DMS 273 (cell line): ENCODE results near the gene ROR1.
A peak's percentile ranks its signal among the peaks of the same experiment; 100 is the strongest.

Experiments
- DNase-seq: peaks from one replicate; lab custom pipeline; 2025; ENCODE audit not compliant: unreplicated experiment; lab: John Stamatoyannopoulos, UW

Gene ROR1

DNA sequence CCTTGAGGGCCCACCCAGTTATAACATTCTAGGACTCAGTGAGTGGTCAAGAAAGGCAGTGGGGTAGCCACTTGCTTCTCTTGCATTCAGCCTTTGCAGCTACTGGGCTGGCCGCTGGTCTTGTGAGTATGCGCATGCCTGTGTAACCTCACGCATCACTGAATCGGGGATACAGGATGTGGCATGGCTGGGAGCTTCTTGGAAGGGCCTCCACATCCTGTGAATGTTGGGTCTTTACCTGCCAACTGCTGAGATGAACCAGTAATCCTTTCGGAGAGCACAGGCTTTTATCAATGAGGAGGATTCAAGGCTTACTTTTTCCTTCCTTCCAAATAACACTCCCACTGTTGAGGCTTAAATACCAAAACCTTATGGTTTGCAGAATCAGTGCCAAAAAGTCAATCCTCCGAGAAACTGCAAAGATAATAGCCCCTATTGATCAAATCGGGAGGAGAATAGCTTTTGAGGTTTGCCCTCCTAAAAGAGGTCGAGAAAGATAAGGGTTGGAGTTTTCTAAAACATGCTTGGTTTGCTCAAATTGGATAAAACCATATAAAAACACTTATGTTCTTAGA lies 230.7 kb downstream of the ROR1 start:
- DNase-seq: no peak

DNA sequence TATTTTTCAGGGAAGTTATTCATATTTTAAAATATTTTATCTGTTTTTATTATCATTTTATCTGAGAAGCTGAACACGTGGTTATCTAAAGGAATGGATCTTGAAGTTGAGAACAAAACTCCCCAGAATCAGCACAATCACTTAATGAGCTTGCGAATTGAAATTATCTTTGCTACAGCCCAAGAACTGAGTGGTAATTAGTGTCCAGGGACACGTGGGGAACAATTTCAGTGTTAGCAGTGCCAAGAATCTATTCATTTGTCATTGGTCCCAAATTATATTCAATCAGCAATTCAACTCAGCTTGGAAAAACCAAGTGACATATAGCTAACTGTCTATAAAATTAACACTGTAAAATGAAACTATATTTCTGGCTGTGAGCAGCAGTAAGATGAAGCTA lies 232.0 kb downstream of the ROR1 start:
- DNase-seq: peak; percentile 27

DNA sequence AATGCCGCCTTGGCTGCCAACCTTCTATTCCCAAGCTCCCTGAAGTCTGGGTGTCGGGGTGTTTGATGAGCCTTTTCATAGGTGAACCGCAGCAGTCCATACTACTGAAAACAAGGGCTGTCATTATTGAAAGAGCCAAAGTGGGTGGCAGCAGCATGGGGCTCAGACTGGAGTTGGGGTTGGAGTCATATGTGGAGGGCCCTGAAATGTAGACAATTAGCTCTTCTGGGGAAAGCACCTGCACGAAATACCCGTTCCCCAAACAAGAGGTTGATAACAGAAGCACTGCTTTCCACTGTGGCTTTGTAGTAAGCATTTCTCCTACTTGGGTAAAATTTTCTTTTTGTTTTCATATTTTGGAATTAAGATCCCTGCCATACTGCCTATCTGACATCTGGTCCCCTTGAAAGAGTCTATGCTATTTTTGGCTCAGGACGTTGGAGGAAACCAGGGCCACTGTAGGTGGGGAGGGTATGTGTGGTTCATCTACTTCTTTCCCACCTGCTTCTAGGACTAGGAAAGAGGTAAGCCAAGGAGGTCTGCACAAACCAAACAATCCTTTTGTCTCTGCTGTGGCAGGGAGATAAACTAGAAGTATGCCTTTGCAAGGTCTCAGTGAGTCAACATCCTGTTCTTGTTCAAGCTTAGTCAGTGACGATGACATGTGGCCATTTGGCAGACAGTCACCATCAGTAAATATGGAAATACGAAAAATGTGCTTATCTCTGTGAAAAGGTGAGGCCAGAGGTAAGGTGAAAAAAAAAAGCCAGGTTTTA lies 232.6 kb downstream of the ROR1 start:
- peak; percentile 35 for DNase-seq

DNA sequence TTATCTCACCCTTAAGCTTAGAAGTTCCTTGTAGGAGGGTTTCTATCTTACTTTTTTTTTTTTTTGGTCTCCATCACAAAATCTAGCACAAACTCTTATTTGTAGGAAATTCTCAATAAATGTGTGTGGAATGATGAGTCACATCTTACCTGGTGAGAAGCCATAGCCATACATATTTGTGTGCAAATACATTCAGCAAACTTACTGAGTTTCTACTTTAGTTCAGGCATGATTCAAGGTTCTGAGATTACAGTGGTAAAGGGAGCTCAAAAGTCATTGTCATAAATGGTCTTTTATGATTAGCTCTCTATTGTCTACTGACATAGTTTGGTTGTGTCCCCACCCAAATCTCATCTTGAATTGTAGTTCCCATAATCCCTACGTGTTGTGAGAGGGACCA lies 236.5 kb downstream of the ROR1 start:
- DNase-seq: no peak

DNA sequence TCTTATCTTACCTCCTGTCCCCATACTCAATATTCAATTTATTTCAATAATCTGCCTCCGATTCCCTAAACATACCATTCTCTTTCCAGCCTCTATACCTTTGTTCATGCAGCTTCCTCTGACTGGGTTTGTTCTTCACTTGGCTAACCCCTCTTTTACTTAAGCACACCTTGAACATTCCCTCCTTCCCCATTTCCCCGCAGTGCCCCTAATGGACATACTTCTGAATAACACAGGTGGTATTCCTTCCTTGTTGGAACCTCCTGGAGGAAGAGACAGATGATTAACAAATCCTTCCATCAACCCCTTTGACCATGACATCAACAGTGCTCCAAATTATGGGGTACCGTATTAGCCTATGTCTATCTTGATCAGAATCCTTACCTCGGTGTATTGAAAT lies 239.6 kb downstream of the ROR1 start:
- DNase-seq: peak; percentile 5

DNA sequence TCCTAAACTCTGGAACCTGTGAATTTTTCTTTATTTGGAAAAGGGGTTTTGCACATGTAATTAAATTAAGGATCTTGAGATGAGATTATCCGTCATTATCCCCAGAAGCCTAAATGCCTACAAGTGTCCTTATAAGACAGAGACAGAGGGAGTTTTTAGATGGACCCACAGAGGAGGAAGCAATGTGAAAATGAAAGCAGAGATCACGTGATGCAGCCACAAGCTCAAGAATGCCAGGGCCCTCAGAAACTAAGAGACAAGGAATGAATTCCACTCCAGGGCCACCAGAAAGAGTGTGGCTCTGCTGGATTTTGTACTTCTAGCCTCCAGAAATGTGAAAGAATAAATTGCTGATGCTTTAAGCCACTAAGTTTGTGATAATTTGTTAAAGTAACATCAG lies 246.0 kb downstream of the ROR1 start:
- no peak for DNase-seq

DNA sequence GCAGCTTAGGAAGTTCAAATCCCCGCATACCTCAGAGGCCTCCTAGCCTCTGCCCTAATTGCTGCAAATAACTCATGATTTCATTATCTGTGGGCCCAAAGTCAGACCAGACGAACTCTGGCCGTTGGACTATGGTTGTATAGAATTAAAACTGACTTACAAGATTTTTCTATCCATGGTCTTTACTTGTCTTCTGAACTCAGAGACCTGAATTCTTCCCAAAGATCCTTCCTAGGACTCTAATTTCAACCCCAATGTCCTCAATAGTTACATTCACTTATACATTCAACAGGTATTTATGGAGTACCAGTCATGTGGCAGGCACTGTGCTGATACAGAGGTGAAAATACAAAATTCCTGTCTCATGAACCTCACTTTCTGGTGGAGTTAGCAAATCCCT lies 247.2 kb downstream of the ROR1 start:
- no peak for DNase-seq

DNA sequence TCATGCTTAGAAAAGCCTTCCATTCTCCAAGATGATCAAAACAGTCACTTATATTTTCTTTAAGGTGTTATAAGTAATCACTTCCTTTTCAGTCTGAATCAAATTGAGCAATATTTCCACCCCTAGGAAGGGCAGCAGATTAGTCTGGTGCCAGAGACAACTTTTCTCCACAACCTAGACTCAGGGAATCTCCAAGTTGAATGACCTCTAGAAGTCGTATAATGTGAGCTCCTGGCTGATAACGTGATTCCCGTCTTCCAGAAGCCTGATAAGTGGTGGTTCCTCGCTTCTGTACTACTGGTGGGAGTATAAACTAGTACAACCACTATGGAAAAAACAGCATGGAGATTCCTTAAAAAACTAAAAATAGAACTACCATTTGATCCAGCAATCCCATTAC lies 251.2 kb downstream of the ROR1 start:
- DNase-seq: no peak

DNA sequence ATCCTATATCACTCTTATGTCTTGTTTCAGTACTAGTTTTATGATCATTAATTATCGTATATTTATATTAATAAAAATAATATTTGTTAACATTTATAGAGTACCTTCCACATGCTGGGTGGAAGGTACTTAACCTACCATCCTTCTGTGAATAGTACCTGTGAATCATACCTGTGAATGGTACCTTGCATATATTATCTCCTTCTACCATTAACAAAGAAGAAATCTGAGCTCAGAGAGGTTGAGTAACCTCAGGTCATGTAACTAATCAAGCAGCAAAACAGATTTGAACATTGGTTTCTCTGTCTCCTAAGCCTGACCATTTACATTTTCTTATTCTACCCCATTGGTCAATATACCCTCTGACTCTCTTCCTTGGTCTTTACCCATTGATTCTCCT lies 255.2 kb downstream of the ROR1 start:
- no peak for DNase-seq

DNA sequence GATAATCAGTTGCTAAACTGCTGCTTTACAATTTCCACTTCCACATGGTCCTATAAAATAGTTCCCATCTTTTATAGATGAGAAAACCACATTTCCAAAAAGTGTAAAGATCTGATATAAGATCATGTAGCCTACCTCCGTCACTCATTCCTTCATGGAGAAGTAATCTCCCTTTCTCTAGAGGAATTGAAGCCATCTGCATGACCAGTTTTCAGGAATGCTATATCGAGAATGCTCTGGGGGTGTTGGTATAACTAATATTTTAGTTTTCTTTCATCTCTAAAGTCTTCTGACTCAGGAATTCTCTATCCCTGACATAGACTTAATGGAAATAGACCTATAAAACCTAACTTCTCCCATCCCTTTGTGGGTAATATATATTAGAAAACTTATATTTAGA lies 256.6 kb downstream of the ROR1 start:
- no peak for DNase-seq

DNA sequence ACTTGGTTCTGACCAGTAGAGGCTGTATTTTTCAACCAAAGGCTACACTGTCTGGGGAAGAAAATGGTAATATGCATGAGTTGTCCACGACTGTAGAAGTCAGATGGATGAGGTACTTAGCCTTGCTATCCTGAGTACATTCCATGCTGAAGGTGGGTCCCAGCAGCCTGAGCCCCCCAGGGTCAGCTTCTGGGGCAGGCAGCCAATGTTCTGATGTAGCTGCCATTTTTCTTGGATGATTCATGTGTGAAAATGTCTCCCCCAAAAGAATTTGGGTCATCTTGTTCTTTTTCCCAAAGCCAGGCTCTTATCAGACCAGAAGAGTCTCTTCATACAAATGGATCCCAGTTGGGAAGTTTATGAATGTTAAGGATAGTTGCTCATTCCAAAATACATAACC lies 257.4 kb downstream of the ROR1 start:
- no peak for DNase-seq

DNA sequence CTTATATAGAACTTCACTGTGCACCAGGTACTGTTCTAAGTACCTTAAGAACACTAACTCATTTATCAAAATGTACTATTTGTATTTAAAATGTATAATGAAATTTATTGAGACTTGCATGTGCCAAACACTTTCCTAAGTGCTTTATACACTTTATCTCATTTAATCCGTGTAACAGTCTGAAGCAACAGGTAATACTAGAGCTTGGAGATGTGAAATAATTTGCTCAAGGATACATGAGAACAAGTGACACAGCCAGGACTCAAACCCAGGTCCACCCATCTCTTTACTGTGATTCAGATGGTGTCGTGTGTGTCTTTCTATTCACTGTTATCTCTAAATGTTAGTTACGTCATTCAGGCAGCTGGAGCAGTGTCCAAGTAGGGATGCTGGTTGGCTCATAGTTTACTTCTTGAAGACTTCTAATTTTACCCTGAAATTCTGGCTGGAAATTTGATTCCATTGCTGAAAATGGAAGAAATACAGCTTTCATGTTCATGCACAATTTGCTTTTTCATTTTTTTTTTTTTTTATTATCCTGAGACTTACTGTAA lies 259.9 kb downstream of the ROR1 start:
- no peak for DNase-seq

DNA sequence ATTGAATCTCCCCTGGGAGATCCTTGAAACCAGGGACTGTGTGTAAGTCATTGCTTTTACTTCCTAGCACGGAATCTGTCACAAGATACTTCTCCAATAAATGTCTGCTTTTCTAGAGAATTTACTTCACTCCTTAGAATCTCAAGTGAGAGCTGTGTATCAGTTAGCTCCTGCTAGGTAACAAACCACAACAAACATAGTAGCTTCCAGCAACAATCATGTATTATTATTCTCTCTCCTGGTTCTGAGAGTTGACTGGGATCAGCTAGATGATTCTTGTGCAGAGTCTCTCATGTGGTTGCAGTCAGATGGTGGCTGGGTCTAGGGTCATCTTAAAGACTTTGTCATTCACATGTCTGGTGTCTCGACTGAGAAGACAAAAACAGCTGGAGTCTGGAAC lies 262.7 kb downstream of the ROR1 start:
- DNase-seq: no peak

DNA sequence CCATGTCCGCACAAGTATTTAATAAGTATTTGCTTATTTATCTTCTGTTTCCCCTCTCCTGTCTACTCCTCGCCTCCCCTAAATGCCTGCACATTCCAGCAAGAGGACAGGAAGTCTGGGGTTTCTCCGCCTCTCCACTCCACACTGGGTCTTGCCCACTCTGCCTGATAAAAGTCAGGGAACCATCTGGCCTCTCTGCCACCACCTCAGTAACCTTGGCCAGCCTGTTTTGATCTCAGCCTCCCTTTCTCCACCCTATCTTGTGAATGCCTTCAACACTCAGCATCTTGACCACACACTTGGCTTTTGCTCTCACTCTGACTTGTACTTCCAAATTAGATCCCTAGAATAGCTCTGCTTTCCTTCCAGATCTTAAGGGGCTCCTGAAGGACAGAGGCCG lies 264.3 kb downstream of the ROR1 start:
- peak; percentile 10 for DNase-seq

DNA sequence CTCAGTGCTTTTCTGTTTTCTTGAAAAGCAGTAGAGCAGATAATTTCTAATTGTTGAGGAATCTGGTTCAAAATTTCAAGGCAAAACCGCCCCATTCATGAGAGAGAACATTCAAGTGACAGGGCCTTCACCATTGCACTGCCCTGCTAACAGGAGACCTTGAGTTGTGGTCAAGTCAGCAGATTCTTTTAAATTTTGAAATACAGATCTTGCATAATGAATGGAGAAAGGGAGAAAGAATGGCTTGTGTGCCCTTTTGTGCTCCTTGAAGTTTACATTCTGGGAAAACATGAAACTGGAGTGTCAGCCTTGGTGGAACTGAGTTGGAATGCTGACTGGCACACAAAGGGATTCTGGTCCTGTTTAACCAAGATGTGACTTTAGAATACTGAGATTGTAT lies 265.1 kb downstream of the ROR1 start:
- no peak for DNase-seq

DNA sequence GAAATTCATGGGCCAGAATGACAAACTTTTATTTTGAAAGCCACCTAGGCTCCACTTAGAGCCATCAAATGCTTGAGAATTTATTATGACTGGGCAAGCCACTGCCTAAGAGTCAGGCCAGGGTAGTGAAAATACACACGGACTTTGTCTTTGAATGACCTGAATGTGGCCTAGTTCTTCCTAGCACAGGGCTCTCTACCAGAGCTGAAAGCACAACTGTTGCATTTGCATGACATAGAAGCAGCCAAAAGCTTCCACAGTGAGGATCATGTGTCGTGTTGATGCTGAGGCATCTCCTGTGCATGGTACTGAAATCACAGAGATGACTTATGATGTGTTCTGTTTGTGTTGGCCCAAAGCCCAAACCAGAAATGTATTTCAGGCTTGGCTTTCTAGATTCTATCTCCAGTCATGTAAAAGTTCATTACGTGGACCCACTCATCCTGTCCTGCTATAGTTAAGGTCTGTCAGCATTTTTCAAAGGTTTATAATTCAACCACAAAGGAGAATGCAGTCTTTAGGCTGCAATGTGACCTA lies 265.6 kb downstream of the ROR1 start:
- DNase-seq: peak; percentile 58

DNA sequence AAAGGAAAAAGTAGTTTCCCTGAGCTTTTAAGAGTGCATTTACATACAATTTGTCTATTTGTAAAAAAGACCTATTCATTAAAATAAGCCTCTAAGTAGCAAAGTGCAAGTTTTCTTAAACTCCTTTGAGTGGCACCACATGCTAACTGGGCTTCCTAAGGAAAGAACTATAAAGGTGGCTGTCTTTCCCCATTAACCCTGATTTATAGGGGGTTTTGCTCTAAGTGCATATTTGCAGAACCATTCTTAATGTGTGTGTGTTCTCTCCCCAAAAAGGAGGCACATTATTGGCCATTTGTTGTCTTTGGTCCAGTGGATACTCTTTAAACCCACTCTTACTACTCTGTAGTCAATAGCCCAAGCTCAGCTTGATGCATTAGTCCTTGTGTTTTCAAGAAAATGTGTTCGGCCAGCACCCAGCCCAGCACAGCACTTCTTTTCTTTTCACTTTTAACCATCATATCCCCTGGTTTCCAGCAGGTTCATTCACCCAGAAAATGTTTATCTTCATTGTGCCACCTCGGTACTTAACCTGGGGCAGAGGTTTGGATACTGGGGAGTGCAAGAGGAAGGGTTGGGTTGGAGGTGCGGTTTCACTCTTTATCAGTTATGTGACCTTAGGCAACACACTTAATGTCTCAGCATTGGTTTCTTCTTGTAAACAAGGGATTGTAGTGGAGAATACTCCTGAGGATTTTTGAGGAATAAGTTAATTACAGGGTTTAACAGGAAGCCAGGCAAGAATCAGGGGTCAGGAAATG lies 267.7 kb downstream of the ROR1 start:
- no peak for DNase-seq

DNA sequence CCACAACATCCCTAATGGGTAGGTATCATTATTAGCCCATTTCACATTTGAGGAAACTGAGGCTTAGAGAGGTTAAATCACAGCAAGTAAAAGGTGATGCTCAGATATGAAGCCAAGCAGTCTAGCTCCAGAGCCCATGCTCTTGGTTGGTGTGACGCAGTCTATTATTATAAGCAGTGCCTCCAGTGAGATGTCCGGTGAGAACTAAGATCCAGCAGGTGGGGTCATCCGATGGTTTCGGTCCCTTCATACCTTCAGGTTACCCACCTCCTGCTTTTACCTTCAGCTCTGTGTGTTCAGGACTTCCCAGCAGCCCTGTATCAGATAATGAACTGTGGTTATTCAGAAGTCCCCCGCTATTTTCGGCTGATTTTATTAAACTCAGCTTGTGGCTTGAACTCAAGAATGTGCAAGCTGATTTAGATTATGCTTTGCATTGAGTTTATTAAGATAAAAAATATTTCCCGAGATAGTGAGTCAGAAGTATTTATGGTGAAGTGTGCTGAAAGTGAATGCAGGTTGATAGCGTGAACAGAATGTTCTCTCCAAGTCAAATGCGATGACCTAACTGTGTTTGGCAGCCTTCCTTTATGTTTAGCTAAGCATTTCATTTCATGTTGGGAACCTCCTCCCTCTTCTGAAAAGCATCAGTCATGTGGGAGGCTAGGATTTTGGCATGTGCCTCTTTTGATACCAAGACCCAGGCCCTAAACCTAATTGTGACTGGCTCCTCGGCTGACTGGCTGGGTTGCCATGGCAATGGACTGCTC lies 268.7 kb downstream of the ROR1 start:
- peak; percentile 65 for DNase-seq

DNA sequence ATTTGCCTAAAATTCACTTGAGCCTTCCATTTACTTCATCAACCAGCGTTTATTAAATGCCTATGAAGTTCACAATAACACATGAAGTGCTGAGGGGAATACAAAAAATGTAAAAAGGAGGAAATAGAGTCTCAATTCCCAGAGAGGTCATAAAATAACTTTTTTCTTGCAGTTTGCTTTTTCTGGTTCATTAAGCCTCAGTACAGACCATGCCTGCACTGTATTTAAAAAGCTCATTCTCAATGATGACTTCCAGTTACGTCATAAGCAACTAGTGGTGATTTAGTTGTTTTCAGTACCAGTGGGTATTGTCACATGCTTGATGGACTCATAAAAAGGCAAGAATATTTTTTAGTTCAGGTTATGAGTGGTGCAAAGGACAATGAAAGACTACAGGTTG lies 269.5 kb downstream of the ROR1 start:
- no peak for DNase-seq

DNA sequence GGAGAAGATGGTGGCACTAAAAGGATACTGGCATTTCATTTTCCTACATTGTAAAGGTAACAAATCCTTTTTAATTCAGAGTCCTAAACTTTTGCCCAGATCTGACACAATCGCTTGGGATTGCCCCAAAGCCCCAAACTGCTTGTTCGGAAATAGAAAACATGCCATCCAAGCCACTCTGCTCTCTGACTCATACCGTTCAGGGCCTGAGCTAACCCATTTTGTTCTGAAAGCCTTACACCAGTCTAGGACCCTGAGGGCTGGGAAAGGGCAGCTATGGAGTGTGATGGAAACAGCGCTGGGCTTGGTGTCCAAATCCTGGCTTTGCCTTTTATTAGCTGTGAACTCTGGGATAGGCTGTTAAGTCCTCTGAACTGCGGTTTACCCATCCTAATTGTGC lies 270.2 kb downstream of the ROR1 start:
- DNase-seq: no peak

DNA sequence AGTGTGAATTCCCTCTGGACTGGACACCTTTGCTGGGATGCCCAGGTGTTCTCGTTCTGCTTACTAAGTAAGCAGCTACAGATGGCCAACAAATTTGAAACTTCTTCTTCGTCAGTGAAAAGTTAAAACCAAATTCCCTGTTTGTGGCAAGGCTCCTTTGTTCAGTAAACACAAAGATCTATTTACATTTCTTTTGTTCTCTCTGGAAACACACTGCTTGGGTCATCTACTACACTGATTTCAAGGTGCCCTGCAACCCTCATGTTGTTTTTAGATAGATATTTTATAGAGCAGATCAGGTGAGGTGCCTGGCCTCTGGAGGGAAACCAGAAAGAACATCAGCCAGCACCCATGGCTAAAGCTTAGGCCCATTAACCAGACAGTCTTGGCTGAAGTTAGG lies 272.4 kb downstream of the ROR1 start:
- no peak for DNase-seq
